A549 (cell line): ENCODE data around the gene TACC2. TPM values are rescaled to one million over a fixed set of nuclear protein-coding genes. Genes with fewer than 3 reads are reported as not detected.

Experiments
- ATAC-seq, 2 experiments: fragments of 200-7000 bp in 1 of 2; fragments of >200 bp in 1 of 2; cut with Nextera tagmentation in 1 of 2; cut with Tn5 transposase in 1 of 2; 3 replicates each; pipeline versions ENCODE4 v1.8.0 to v1.9.1; 2018 to 2020; ENCODE audit warnings: mild to moderate bottlenecking in 1 of 2, moderate library complexity in 1 of 2
- CTCF ChIA-PET: fragments of 300-600 bp; sonication (Branson Sonifier 250); formaldehyde crosslinking; extraction: SDS; loops from one replicate; lab custom pipeline; 2021; ENCODE audit warnings: antibody characterized with exemption, inconsistent platforms; lab: Yijun Ruan, JAX
- POLR2A ChIA-PET: fragments of 350-600 bp; formaldehyde crosslinking; extraction: SDS; loops from one replicate; lab custom pipeline; 2021; ENCODE audit warnings: antibody characterized with exemption, inconsistent platforms; lab: Yijun Ruan, JAX
- DNase-seq, 2 experiments: peaks; one replicate each; pipeline versions ENCODE4 v3.0.0 to v3.0.0-alpha.2; 2011 to 2016; ENCODE audit warnings: low read depth in 1 of 2, low spot score in 1 of 2
- FAIRE-seq: peaks from 2 replicates; lab custom pipeline; 2011; peaks lifted over from hg19 to GRCh38; lab: Jason Lieb, UNC
- H3K27ac ChIP-seq, 2 experiments: fragments of >200 bp; sonication (Bioruptor Twin); formaldehyde crosslinking; 3 replicates each; pipeline ENCODE4 v1.5.1; 2016 to 2017
- H3K4me1 ChIP-seq: fragments of >200 bp; sonication (Bioruptor Twin); formaldehyde crosslinking; 3 replicates; pipeline ENCODE4 v1.6.1; 2016
- H3K4me2 ChIP-seq: fragments of >200 bp; sonication (Bioruptor Twin); formaldehyde crosslinking; 3 replicates; pipeline ENCODE4 v1.6.1; 2016
- H3K4me3 ChIP-seq: fragments of >200 bp; sonication (Bioruptor Twin); formaldehyde crosslinking; 3 replicates; pipeline ENCODE4 v1.5.1; 2016
- H3K9me3 ChIP-seq: fragments of >200 bp; sonication (Bioruptor Twin); formaldehyde crosslinking; 3 replicates; pipeline ENCODE4 v1.6.1; 2016
- EHMT2 ChIP-seq: fragments of 200-600 bp; sonication (generic); IDR thresholded peaks from 2 replicates; pipeline ENCODE4 v1.6.1; 2016; ENCODE audit warnings: antibody characterized with exemption, low read depth, mild to moderate bottlenecking, moderate library complexity
- EP300 ChIP-seq, 2 experiments: fragments of >200 bp; sonication (Bioruptor Twin); formaldehyde crosslinking; IDR thresholded peaks; 2 replicates in 1 of 2; 3 replicates in 1 of 2; pipeline ENCODE4 v1.6.1; 2016 to 2017
- FOSB ChIP-seq: fragments of 250-450 bp; sonication (Bioruptor Pico); IDR thresholded peaks from 2 replicates; pipeline ENCODE4 v1.5.0; 2020; ENCODE audit warnings: mild to moderate bottlenecking, moderate library complexity
- HOXA7 ChIP-seq: fragments of 250-450 bp; sonication (Bioruptor Pico); IDR thresholded peaks from 2 replicates; pipeline ENCODE4 v1.5.0; 2020; ENCODE audit warnings: mild to moderate bottlenecking, moderate library complexity
- JUNB ChIP-seq: fragments of >200 bp; sonication (Bioruptor Twin); formaldehyde crosslinking; IDR thresholded peaks from 2 replicates; pipeline ENCODE4 v1.6.1; 2016
- MAFK ChIP-seq: fragments of 450-650 bp; IDR thresholded peaks from 2 replicates; pipeline ENCODE4 v1.6.1; 2014; ENCODE audit not compliant: partially characterized antibody
- NPAS2 ChIP-seq: fragments of 250-450 bp; sonication (Bioruptor Pico); IDR thresholded peaks from 2 replicates; pipeline ENCODE4 v1.8.0; 2022; ENCODE audit warnings: mild to moderate bottlenecking, moderate library complexity, borderline replicate concordance
- NR3C1 ChIP-seq: fragments of >200 bp; sonication (Bioruptor Twin); formaldehyde crosslinking; IDR thresholded peaks from 3 replicates; pipeline ENCODE4 v1.6.1; 2017
- POLR2A ChIP-seq: IDR thresholded peaks from 2 replicates; pipeline ENCODE4 v1.6.1; 2012; ENCODE audit warnings: mild to moderate bottlenecking, low read length
- RAD21 ChIP-seq, 2 experiments: fragments of >200 bp in 1 of 2; sonication (Bioruptor Twin) in 1 of 2; formaldehyde crosslinking in 1 of 2; IDR thresholded peaks in 1 of 2; conservative IDR thresholded peaks in 1 of 2; 2 replicates in 1 of 2; 3 replicates in 1 of 2; pipeline ENCODE4 v1.6.1; 2012 to 2018; ENCODE audit warnings: inconsistent platforms in 1 of 2
- SMC3 ChIP-seq: fragments of >200 bp; sonication (Bioruptor Twin); formaldehyde crosslinking; IDR thresholded peaks from 3 replicates; pipeline ENCODE4 v1.6.1; 2018; ENCODE audit warnings: inconsistent platforms
- SREBF2 ChIP-seq: fragments of 450-650 bp; IDR thresholded peaks from 2 replicates; pipeline ENCODE4 v1.6.1; 2014; ENCODE audit warnings: mild to moderate bottlenecking, moderate library complexity
- TFCP2L1 ChIP-seq: fragments of 250-450 bp; sonication (Bioruptor Pico); IDR thresholded peaks from 2 replicates; pipeline ENCODE4 v1.5.0; 2021; ENCODE audit warnings: mild to moderate bottlenecking
- TP53 ChIP-seq: fragments of 250-450 bp; sonication (Bioruptor Pico); IDR thresholded peaks from 2 replicates; pipeline ENCODE4 v1.5.0; 2021; ENCODE audit warnings: mild to moderate bottlenecking, moderate library complexity
- ZFP36 ChIP-seq: fragments of 450-650 bp; IDR thresholded peaks from 2 replicates; pipeline ENCODE4 v1.6.1; 2014; ENCODE audit warnings: borderline replicate concordance; ENCODE audit not compliant: partially characterized antibody
- ZSCAN20 ChIP-seq: fragments of 250-450 bp; sonication (Bioruptor Pico); IDR thresholded peaks from 2 replicates; pipeline ENCODE4 v1.8.0; 2022; ENCODE audit warnings: mild to moderate bottlenecking, moderate library complexity
- WGBS: methylation state at CpG from one replicate; pipeline ENCODE4 v1.1.6; 2017; ENCODE audit errors: missing lambda C conversion rate; 5-methylcytosine and 5-hydroxymethylcytosine counted together
- polyA plus RNA-seq, 4 experiments: library from polyadenylated mRNA; depleted of rRNA in 3 of 4; stranded (reverse); fragments of >200 nt; fragmentation: RNase III in 1 of 4; extraction: RNeasy Plus Mini Kit Qiagen cat#74134 plus additional on column Dnase treatment in 1 of 4; gene quantifications; 2 replicates in 3 of 4; 3 replicates in 1 of 4; pipeline ENCODE4 v1.2.3, GENCODE V29; 2011 to 2017
- small RNA-seq, 6 experiments: library from RNA; depleted of rRNA; stranded (forward); fragments of <200 nt; gene quantifications; one replicate each; pipeline ENCODE3, GENCODE V24; 2012

TACC2 gene
- polyA plus RNA-seq, 2 of the 4 experiments (the other 2 are of a cell fraction) = 83.3 to 128 TPM

DNA sequence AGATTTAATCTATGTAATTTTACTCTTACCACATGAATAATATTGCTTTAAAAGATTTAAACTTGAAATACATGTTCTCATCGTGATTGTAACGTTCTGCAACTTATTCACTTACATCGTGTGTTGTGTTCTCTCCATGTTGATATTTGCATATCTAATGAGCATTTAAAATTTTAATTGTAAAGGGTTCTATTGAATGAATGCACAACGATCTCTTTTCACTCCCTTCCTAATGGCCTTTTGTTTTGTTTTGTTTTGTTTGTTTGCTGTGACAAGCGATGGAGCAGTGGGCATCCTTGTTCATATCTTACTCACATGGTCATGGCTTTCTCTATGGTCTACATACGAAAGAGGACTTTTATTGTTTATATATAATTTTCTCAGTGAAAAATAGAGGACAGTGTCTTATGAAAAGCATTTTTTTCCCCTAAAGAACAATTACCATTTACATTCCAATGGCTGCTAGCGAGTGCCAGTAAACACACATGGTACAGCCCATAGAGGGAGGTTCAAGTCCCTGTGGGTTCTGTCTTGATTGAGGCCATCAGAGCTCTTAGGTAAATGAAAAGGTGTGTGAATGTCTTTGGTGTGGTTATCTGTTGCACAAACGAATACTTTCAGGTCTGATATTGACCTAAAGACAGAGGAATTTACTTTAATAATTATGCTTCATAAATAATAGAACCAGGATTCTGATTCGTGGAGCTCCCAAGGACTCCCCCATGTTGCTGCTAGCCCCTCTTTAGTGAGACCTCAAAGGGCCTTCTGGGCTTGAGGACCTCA lies 314.5 kb downstream of the TACC2 start:
- Histone ChIP-seq H3K9me3 (no peaks in the 10 kb centered on the region; the same call in 2 of the 3 replicates), H3K27ac (peak overlapping the region in 1 of 2 experiments; percentile 48; a peak in 2 of 6 replicates), H3K4me1 (peaks cover 35% of the 10 kb centered on the region), H3K4me3 (no peak overlapping the region), H3K4me2 (no peak overlapping the region)
- TF ChIP-seq JUNB (no peak), NR3C1 (no peak), EHMT2 (no peak), ZFP36 (no peak), POLR2A (no peak), MAFK (no peak), TP53 (CRISPR knock-in tag) (no peak), TFCP2L1 (CRISPR knock-in tag) (no peak), SMC3 (no peak), ZSCAN20 (CRISPR knock-in tag) (no peak), HOXA7 (CRISPR knock-in tag) (no peak), FOSB (CRISPR knock-in tag) (no peak), SREBF2 (no peak), RAD21 (conservative IDR thresholded peaks at IDR 0.05 in 1 of 2, IDR thresholded peaks at IDR 0.05 in 1 of 2) (no peak), NPAS2 (CRISPR knock-in tag) (no peak), EP300 (IDR thresholded peaks at IDR 0.05) (no peak)
- FAIRE-seq = no peak
- POLR2A ChIA-PET = no interaction called here
- CTCF ChIA-PET = interaction anchor here (0.7 to 5.8 kb wide), 6 partner anchors 9 to 401 kb away, joined by 3 to 57 read pairs (median 4); no protein-coding TSS in a partner anchor
- no peak for ATAC-seq
- WGBS = 81% methylated on average over 9 of the region's 9 CpGs
- DNase-seq = no peak

Small RNA genes lying within 50 kb of the gene (small RNA-seq; reads per million reads assigned to genes)
- 0 reads per million in 6 experiments for gene RF02219

Other genes with a start within 250 kb of the TACC2 start
- 56.6 and 58.8 TPM in 2 replicates for gene ATE1, start 61.1 kb upstream of the TACC2 start, polyA plus RNA-seq (2011; rRNA removed)
- 23.7 to 27.2 TPM (median 25.0 TPM) in 3 replicates for gene ATE1, start 61.1 kb upstream of the TACC2 start, polyA plus RNA-seq (2017; fragmentation: RNase III; extraction: RNeasy Plus Mini Kit Qiagen cat#74134 plus additional on column Dnase treatment)
- gene NSMCE4A, start 13.9 kb upstream of the TACC2 start, polyA plus RNA-seq (2011; rRNA removed) = 135 and 172 TPM in 2 replicates
- gene NSMCE4A, start 13.9 kb upstream of the TACC2 start, polyA plus RNA-seq (2017; fragmentation: RNase III; extraction: RNeasy Plus Mini Kit Qiagen cat#74134 plus additional on column Dnase treatment) = 61.9 to 70.6 TPM (median 67.2 TPM) in 3 replicates